ENCODE measurements around the gene IRF4.

GRCh38 chr6:373773-374724 lies 17.5 kb upstream of the IRF4 start:
- TF ChIP-seq, protein P1, sequence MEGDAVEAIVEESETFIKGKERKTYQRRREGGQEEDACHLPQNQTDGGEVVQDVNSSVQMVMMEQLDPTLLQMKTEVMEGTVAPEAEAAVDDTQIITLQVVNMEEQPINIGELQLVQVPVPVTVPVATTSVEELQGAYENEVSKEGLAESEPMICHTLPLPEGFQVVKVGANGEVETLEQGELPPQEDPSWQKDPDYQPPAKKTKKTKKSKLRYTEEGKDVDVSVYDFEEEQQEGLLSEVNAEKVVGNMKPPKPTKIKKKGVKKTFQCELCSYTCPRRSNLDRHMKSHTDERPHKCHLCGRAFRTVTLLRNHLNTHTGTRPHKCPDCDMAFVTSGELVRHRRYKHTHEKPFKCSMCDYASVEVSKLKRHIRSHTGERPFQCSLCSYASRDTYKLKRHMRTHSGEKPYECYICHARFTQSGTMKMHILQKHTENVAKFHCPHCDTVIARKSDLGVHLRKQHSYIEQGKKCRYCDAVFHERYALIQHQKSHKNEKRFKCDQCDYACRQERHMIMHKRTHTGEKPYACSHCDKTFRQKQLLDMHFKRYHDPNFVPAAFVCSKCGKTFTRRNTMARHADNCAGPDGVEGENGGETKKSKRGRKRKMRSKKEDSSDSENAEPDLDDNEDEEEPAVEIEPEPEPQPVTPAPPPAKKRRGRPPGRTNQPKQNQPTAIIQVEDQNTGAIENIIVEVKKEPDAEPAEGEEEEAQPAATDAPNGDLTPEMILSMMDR (conservative IDR thresholded peaks at IDR 0.05; ENCODE audit: low read depth, low read length), result no peak
- TF ChIP-seq EZH2 (IDR thresholded peaks at IDR 0.05; ENCODE audit: borderline replicate concordance, low read depth, low read length, poor library complexity, severe bottlenecking), result no peak

Measured in A673 (cell line).